ENCODE data around the gene EIF3L. TPM values are rescaled to one million over a fixed set of nuclear protein-coding genes. Genes with fewer than 3 reads are reported as not detected.

The EIF3L gene
- total and polyA plus RNA-seq, 2 experiments from 2014 or later: 206 to 346 TPM

GRCh38 chr22:37805810-37806277 lies 43.4 kb upstream of the EIF3L start:
- H3K27ac ChIP-seq: peak overlapping the region; percentile 74
- WGBS, 2 experiments (ENCODE audit: low coverage in 1 of 2, low lambda C conversion rate in 2 of 2, missing lambda C conversion rate in 2 of 2): 5 to 6% methylated on average over 10 of the region's 10 CpGs
- peaks cover 14% of the 10 kb centered on the region for H3F3A ChIP-seq (ENCODE audit: insufficient read depth)
- H3K4me3 ChIP-seq: peak overlapping the region; percentile 76
- in situ Hi-C loops (cut with MboI): no loop called here
- H4K20me1 ChIP-seq (ENCODE audit: insufficient read depth): no peaks in the 10 kb centered on the region
- peak overlapping the region; percentile 88 for H3K9ac ChIP-seq
- no peaks in the 10 kb centered on the region for H3K27me3 ChIP-seq (replicated peaks; ENCODE audit: insufficient read depth)
- no peak for TF ChIP-seq EZH2 (IDR thresholded peaks at IDR 0.05; ENCODE audit: insufficient read depth, poor library complexity, severe bottlenecking)
- TF ChIP-seq EZH2phosphoT487 (IDR thresholded peaks at IDR 0.05; ENCODE audit: insufficient read depth, low read depth): no peak
- H2AFZ ChIP-seq: peak overlapping the region; percentile 78
- peak; percentile 38 for DNase-seq
- no peaks in the 10 kb centered on the region for H3K36me3 ChIP-seq (ENCODE audit: low read depth)
- peaks cover 20% of the 10 kb centered on the region; the same call in 1 of the 2 replicates for H3K79me2 ChIP-seq (ENCODE audit: insufficient read depth)
- no peaks in the 10 kb centered on the region for H3K9me2 ChIP-seq (ENCODE audit: insufficient read depth)
- H3K4me2 ChIP-seq (ENCODE audit: unreplicated experiment): peak overlapping the region; percentile 98
- peaks cover 11% of the 10 kb centered on the region for H3K4me1 ChIP-seq (ENCODE audit: insufficient read depth)
- H3K9me3 ChIP-seq (ENCODE audit: low read depth): no peaks in the 10 kb centered on the region

GRCh38 chr22:37806409-37807333 lies 42.5 kb upstream of the EIF3L start:
- Histone ChIP-seq H3K4me1 (ENCODE audit: insufficient read depth) (peaks cover 11% of the 10 kb centered on the region), H3K9me2 (ENCODE audit: insufficient read depth) (no peaks in the 10 kb centered on the region), H3K4me3 (peak overlapping the region; percentile 76), H3K9ac (peak overlapping the region; percentile 88), H3F3A (ENCODE audit: insufficient read depth) (peaks cover 14% of the 10 kb centered on the region), H3K4me2 (ENCODE audit: unreplicated experiment) (peak overlapping the region; percentile 98), H3K36me3 (ENCODE audit: low read depth) (no peaks in the 10 kb centered on the region), H3K79me2 (ENCODE audit: insufficient read depth) (peaks cover 20% of the 10 kb centered on the region; the same call in 1 of the 2 replicates), H2AFZ (peak overlapping the region; percentile 78; the same call in 1 of the 2 replicates), H4K20me1 (ENCODE audit: insufficient read depth) (no peaks in the 10 kb centered on the region), H3K27ac (peak overlapping the region; percentile 74), H3K9me3 (ENCODE audit: low read depth) (no peaks in the 10 kb centered on the region), H3K27me3 (replicated peaks; ENCODE audit: insufficient read depth) (no peaks in the 10 kb centered on the region)
- DNase-seq: peak; percentile 86
- in situ Hi-C loops (cut with MboI): no loop called here
- 3 to 6% methylated on average over 18 to 19 of the region's 19 CpGs for WGBS, 2 experiments (ENCODE audit: low coverage in 1 of 2, low lambda C conversion rate in 2 of 2, missing lambda C conversion rate in 2 of 2)
- TF ChIP-seq EZH2phosphoT487 (IDR thresholded peaks at IDR 0.05; ENCODE audit: insufficient read depth, low read depth): no peak
- no peak for TF ChIP-seq EZH2 (IDR thresholded peaks at IDR 0.05; ENCODE audit: insufficient read depth, poor library complexity, severe bottlenecking)

GRCh38 chr22:37807410-37808293 lies 41.6 kb upstream of the EIF3L start, which contains the start of gene GCAT:
Gene GCAT, plus strand, starts transcription at chr22:37807934. Its CDS starts 34 bp downstream, at chr22:37807968.
- TF ChIP-seq EZH2 (IDR thresholded peaks at IDR 0.05; ENCODE audit: insufficient read depth, poor library complexity, severe bottlenecking) (no peak), EZH2phosphoT487 (IDR thresholded peaks at IDR 0.05; ENCODE audit: insufficient read depth, low read depth) (no peak)
- H3F3A ChIP-seq (ENCODE audit: insufficient read depth): peaks cover 14% of the 10 kb centered on the region
- H3K4me3 ChIP-seq: peak within 1 kb of the TSS; percentile 76
- H3K79me2 ChIP-seq (ENCODE audit: insufficient read depth): peaks cover 20% of the 10 kb centered on the region; the same call in 1 of the 2 replicates
- H3K9me2 ChIP-seq (ENCODE audit: insufficient read depth): no peaks in the 10 kb centered on the region
- no peaks in the 10 kb centered on the region for H4K20me1 ChIP-seq (ENCODE audit: insufficient read depth)
- peak within 1 kb of the TSS; percentile 88 for H3K9ac ChIP-seq
- WGBS, 2 experiments (ENCODE audit: low coverage in 1 of 2, low lambda C conversion rate in 2 of 2, missing lambda C conversion rate in 2 of 2): 1% methylated on average over 59 to 72 of the region's 73 CpGs
- H3K9me3 ChIP-seq (ENCODE audit: low read depth): no peaks in the 10 kb centered on the region
- H3K27me3 ChIP-seq (replicated peaks; ENCODE audit: insufficient read depth): no peaks in the 10 kb centered on the region
- peak within 1 kb of the TSS; percentile 98 for H3K4me2 ChIP-seq (ENCODE audit: unreplicated experiment)
- peak within 1 kb of the TSS; percentile 74 for H3K27ac ChIP-seq
- DNase-seq: peak; percentile 99
- peaks cover 11% of the 10 kb centered on the region for H3K4me1 ChIP-seq (ENCODE audit: insufficient read depth)
- H2AFZ ChIP-seq: peak within 1 kb of the TSS; percentile 78
- H3K36me3 ChIP-seq (ENCODE audit: low read depth): no peaks in the 10 kb centered on the region
- in situ Hi-C loops (cut with MboI): no loop called here

- Histone ChIP-seq H3K9me3 (ENCODE audit: low read depth) (no peaks in the 10 kb centered on the region), H3K4me2 (ENCODE audit: unreplicated experiment) (peak overlapping the region; percentile 98), H3K9ac (peak overlapping the region; percentile 88), H2AFZ (peak overlapping the region; percentile 69), H3K4me1 (ENCODE audit: insufficient read depth) (peaks cover 11% of the 10 kb centered on the region), H3K36me3 (ENCODE audit: low read depth) (no peaks in the 10 kb centered on the region), H3K79me2 (ENCODE audit: insufficient read depth) (peaks cover 20% of the 10 kb centered on the region; the same call in 1 of the 2 replicates), H3F3A (ENCODE audit: insufficient read depth) (peaks cover 14% of the 10 kb centered on the region), H3K27me3 (replicated peaks; ENCODE audit: insufficient read depth) (no peaks in the 10 kb centered on the region), H3K4me3 (peak overlapping the region; percentile 76), H3K27ac (peak overlapping the region; percentile 64), H3K9me2 (ENCODE audit: insufficient read depth) (no peaks in the 10 kb centered on the region), H4K20me1 (ENCODE audit: insufficient read depth) (no peaks in the 10 kb centered on the region)
- no peak for TF ChIP-seq EZH2 (IDR thresholded peaks at IDR 0.05; ENCODE audit: insufficient read depth, poor library complexity, severe bottlenecking)
- TF ChIP-seq EZH2phosphoT487 (IDR thresholded peaks at IDR 0.05; ENCODE audit: insufficient read depth, low read depth): no peak
- in situ Hi-C loops (cut with MboI): no loop called here
- peak; percentile 78 for DNase-seq
- 3% methylated on average over 8 of the region's 8 CpGs for WGBS, 2 experiments (ENCODE audit: low coverage in 1 of 2, low lambda C conversion rate in 2 of 2, missing lambda C conversion rate in 2 of 2)
Measured at GRCh38 chr22:37808294-37808657, 40.9 kb upstream of the EIF3L start.

Measured in GM23248 (cell line).